ENCODE results near the gene MEX3A.

DNA sequence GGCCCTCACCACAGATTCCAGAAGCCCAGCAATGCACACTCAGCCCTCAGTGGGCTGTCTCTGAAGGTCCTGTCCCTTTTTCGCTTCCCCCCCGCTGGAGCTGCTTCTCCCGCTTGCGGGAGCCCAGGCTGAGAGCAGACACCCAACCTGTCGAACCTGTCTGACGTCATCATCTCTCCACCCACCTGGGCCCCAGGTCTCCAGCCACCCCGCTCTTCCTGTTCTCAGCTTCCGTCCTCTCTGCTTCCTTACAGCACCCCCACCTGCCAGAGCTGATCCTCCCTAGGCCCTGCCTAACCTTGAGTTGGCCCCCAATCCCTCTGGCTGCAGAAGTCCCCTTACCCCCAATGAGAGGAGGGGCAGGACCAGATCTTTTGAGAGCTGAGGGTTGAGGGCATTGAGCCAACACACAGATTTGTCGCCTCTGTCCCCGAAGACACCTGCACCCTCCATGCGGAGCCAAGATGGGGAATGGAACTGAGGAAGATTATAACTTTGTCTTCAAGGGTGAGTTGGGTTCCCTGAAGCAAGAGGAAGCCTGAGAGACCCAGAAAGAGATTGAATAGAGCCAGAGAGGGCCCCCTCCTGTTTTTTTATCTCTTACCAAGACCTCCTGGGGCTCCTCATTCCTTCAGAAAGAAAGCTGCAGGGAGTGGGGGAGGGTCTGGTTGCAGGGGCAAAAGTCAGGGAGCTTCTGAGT lies 21.2 kb downstream of the MEX3A start, which contains the start of gene RAB25:
- TF ChIP-seq, protein P1, sequence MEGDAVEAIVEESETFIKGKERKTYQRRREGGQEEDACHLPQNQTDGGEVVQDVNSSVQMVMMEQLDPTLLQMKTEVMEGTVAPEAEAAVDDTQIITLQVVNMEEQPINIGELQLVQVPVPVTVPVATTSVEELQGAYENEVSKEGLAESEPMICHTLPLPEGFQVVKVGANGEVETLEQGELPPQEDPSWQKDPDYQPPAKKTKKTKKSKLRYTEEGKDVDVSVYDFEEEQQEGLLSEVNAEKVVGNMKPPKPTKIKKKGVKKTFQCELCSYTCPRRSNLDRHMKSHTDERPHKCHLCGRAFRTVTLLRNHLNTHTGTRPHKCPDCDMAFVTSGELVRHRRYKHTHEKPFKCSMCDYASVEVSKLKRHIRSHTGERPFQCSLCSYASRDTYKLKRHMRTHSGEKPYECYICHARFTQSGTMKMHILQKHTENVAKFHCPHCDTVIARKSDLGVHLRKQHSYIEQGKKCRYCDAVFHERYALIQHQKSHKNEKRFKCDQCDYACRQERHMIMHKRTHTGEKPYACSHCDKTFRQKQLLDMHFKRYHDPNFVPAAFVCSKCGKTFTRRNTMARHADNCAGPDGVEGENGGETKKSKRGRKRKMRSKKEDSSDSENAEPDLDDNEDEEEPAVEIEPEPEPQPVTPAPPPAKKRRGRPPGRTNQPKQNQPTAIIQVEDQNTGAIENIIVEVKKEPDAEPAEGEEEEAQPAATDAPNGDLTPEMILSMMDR (IDR thresholded peaks at IDR 0.05; ENCODE audit: extremely low read depth in 1 of 2, insufficient read depth in 1 of 2, low read depth in 1 of 2, low read length in 2 of 2), result no peak
- TF ChIP-seq, protein P2, sequence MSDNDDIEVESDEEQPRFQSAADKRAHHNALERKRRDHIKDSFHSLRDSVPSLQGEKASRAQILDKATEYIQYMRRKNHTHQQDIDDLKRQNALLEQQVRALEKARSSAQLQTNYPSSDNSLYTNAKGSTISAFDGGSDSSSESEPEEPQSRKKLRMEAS (IDR thresholded peaks at IDR 0.05; ENCODE audit: insufficient read depth, insufficient read length), result no peak
- TF ChIP-seq POLR2A (IDR thresholded peaks at IDR 0.05; ENCODE audit: low read depth, low read length) (no peak), POLR2AphosphoS5 (IDR thresholded peaks at IDR 0.05; ENCODE audit: insufficient read depth, low read depth, low read length) (no peak), EZH2 (IDR thresholded peaks at IDR 0.05; ENCODE audit: borderline replicate concordance, low read depth, low read length, severe bottlenecking) (no peak), MYC (IDR thresholded peaks at IDR 0.05; ENCODE audit: low read depth, low read length) (no peak), JUN (IDR thresholded peaks at IDR 0.05; ENCODE audit: borderline replicate concordance, insufficient read depth, insufficient read length, low read depth) (no peak), GATA2 (IDR thresholded peaks at IDR 0.05; ENCODE audit: insufficient read depth, insufficient read length, low read depth, low read length) (no peak)

Measured in endothelial cell of umbilical vein (primary cell).